ENCODE measurements around the gene EXOSC10. TPM values are rescaled to one million over a fixed set of nuclear protein-coding genes. Genes with fewer than 3 reads are reported as not detected.
A peak's percentile ranks its signal among the peaks of the same experiment; 100 is the strongest.
"Not testable (repeated sequence)": the region's sequence is repeated elsewhere in the genome, so short reads cannot be mapped to it uniquely, and the experiment has no call there.

Gene EXOSC10
- total and polyA plus RNA-seq, 12 donors = 18.4 to 34.7 (median 21.4) TPM

- no peak for TF ChIP-seq CTCF (IDR thresholded peaks at IDR 0.05)
- peaks cover 0 to 32% (median 10%) of the 10 kb centered on the region in 9 donors for H3K36me3 ChIP-seq
- no peaks in the 10 kb centered on the region for H3K9me3 ChIP-seq
- H3K4me1 ChIP-seq = peaks cover 4 to 19% (median 13%) of the 10 kb centered on the region in 9 donors
- H3K27ac ChIP-seq = no peak overlapping the region
- DNase-seq (no peak), ATAC-seq (no peak)
- H3K27me3 ChIP-seq = no peaks in the 10 kb centered on the region
- intact Hi-C loops (cut with DNase I) = loop anchor here in 1 of 10 donors (10.0 kb wide), 1 partner anchor 57 kb away; the partner anchor contains the start of gene MASP2
- 91 to 95% methylated on average over 6 of the region's 6 CpGs for WGBS, 2 donors
- H3K4me3 ChIP-seq = no peak overlapping the region
Observed at GRCh38 chr1:11101347-11101746, 1.7 kb upstream of the EXOSC10 start.

GRCh38 chr1:11100806-11101205 is 1.1 kb upstream of the EXOSC10 start:
- WGBS, 2 donors = 95 to 97% methylated on average over 17 of the region's 17 CpGs
- peaks cover 4 to 19% (median 13%) of the 10 kb centered on the region in 9 donors for H3K4me1 ChIP-seq
- not testable (repeated sequence) for H3K27me3 ChIP-seq, H3K4me3 ChIP-seq, H3K9me3 ChIP-seq, DNase-seq, H3K27ac ChIP-seq, ATAC-seq
- H3K36me3 ChIP-seq = peaks cover 0 to 32% (median 10%) of the 10 kb centered on the region in 9 donors
- intact Hi-C loops (cut with DNase I) = loop anchor here in 1 of 10 donors (10.0 kb wide), 1 partner anchor 56 kb away; the partner anchor contains the start of gene MASP2

GRCh38 chr1:11100149-11100493 is 452 bp upstream of the EXOSC10 start:
- peaks cover 4 to 19% (median 13%) of the 10 kb centered on the region in 9 donors for H3K4me1 ChIP-seq
- no peaks in the 10 kb centered on the region for H3K27me3 ChIP-seq
- ATAC-seq (peak in 1 of 8 donors; percentile 6), DNase-seq (no peak)
- H3K27ac ChIP-seq = peak overlapping the region; percentile 56 to 91 (median 86)
- no peak for TF ChIP-seq CTCF (IDR thresholded peaks at IDR 0.05)
- peak overlapping the region; percentile 85 to 100 (median 95) for H3K4me3 ChIP-seq
- intact Hi-C loops (cut with DNase I) = loop anchor here in 1 of 10 donors (10.0 kb wide), 1 partner anchor 55 kb away; the partner anchor contains the start of gene MASP2
- no peaks in the 10 kb centered on the region for H3K9me3 ChIP-seq
- H3K36me3 ChIP-seq = peaks cover 0 to 32% (median 15%) of the 10 kb centered on the region in 9 donors
- WGBS, 2 donors = 63 to 66% methylated on average over 13 of the region's 13 CpGs

- ATAC-seq (no peak), DNase-seq (no peak)
- intact Hi-C loops (cut with DNase I) = loop anchor here in 3 of 10 donors (10.0 kb wide), 3 partner anchors 74 to 116 kb away; partner anchors contain the start of gene TARDBP (in 1 of the 3)
- Histone ChIP-seq H3K27ac (peak overlapping the region; percentile 56 to 91 (median 86)), H3K27me3 (no peaks in the 10 kb centered on the region), H3K4me3 (peak overlapping the region; percentile 85 to 100 (median 95)), H3K4me1 (peaks cover 4 to 19% (median 13%) of the 10 kb centered on the region in 9 donors), H3K9me3 (no peaks in the 10 kb centered on the region), H3K36me3 (peaks cover 0 to 42% (median 26%) of the 10 kb centered on the region in 9 donors)
- TF ChIP-seq CTCF (IDR thresholded peaks at IDR 0.05) = no peak
- WGBS, 2 donors = 13 to 16% methylated on average over 5 of the region's 5 CpGs
Observed at GRCh38 chr1:11098931-11099309, 749 bp downstream of the EXOSC10 start.

GRCh38 chr1:11083784-11084183 is 15.9 kb downstream of the EXOSC10 start:
- H3K9me3 ChIP-seq; H3K27me3 ChIP-seq; intact Hi-C loops (cut with DNase I); H3K4me3 ChIP-seq; ATAC-seq; H3K27ac ChIP-seq; H3K4me1 ChIP-seq; DNase-seq: not testable (repeated sequence)
- 94 to 95% methylated on average over 2 of the region's 3 CpGs for WGBS, 2 donors
- peaks cover 6 to 93% (median 56%) of the 10 kb centered on the region in 9 donors for H3K36me3 ChIP-seq
